Measurements from ENCODE around the gene COA7.
"Not testable (repeated sequence)": the region's sequence is repeated elsewhere in the genome, so short reads cannot be mapped to it uniquely, and the experiment has no call there.

COA7 gene

GRCh38 chr1:52702886-52703787, 5.0 kb upstream of the COA7 start:
- peak; percentile 75 for DNase-seq

- no peak for DNase-seq
Observed at GRCh38 chr1:52695627-52696026, 2.5 kb downstream of the COA7 start.

- no peak for DNase-seq
Observed at GRCh38 chr1:52693843-52694242, 4.3 kb downstream of the COA7 start.

- not testable (repeated sequence) for DNase-seq
Observed at GRCh38 chr1:52693351-52693750, 4.8 kb downstream of the COA7 start.

- no peak for DNase-seq
Observed at GRCh38 chr1:52692697-52693096, 5.5 kb downstream of the COA7 start.

- DNase-seq, result no peak
Observed at GRCh38 chr1:52691821-52692220, 6.3 kb downstream of the COA7 start.

GRCh38 chr1:52686830-52687229, 11.3 kb downstream of the COA7 start:
- DNase-seq, result no peak

- DNase-seq, result peak; percentile 79
Observed at GRCh38 chr1:52686261-52686751, 11.8 kb downstream of the COA7 start.

GRCh38 chr1:52684545-52684944, 13.6 kb downstream of the COA7 start:
- DNase-seq, result no peak

- DNase-seq, result no peak
Observed at GRCh38 chr1:52683367-52683940, 14.7 kb downstream of the COA7 start.

- DNase-seq, result no peak
Observed at GRCh38 chr1:52681136-52681535, 17.0 kb downstream of the COA7 start.

GRCh38 chr1:52680353-52680752, 17.8 kb downstream of the COA7 start:
- no peak for DNase-seq

- DNase-seq, result no peak
Observed at GRCh38 chr1:52679498-52679897, 18.6 kb downstream of the COA7 start.

GRCh38 chr1:52679048-52679447, 19.1 kb downstream of the COA7 start:
- no peak for DNase-seq

GRCh38 chr1:52677076-52677806, 20.9 kb downstream of the COA7 start:
- DNase-seq, result no peak

- DNase-seq, result no peak
Observed at GRCh38 chr1:52676249-52676903, 21.8 kb downstream of the COA7 start.

- DNase-seq, result no peak
Observed at GRCh38 chr1:52674497-52675384, 23.4 kb downstream of the COA7 start.

GRCh38 chr1:52673513-52673912, 24.6 kb downstream of the COA7 start:
- no peak for DNase-seq

GRCh38 chr1:52672946-52673345, 25.2 kb downstream of the COA7 start:
- no peak for DNase-seq

GRCh38 chr1:52670604-52671003, 27.5 kb downstream of the COA7 start:
- DNase-seq, result no peak

- no peak for DNase-seq
Observed at GRCh38 chr1:52669696-52670095, 28.5 kb downstream of the COA7 start.

GRCh38 chr1:52668711-52669110, 29.4 kb downstream of the COA7 start:
- no peak for DNase-seq

All from activated gamma-delta T cell treated with Interleukin-2 at 50 U/mL for 16 hours (primary cell).